Mucosa of descending colon (tissue), 3 donors: ENCODE measurements around the gene CEP192. TPM values are rescaled to one million over a fixed set of nuclear protein-coding genes. Genes with fewer than 3 reads are reported as not detected.

Experiments used
- ATAC-seq: fragments of 200-7000 bp; cut with Tn5 transposase; one replicate; pipeline ENCODE4 v1.9.1; 2020; ENCODE audit warnings: mild to moderate bottlenecking, moderate library complexity
- DNase-seq, 3 donors: peaks; one replicate each; pipeline ENCODE4 v3.0.0-alpha.2; 2020
- H3K36me3 ChIP-seq: fragments of 200-600 bp; one replicate; pipeline ENCODE4 v1.8.0; 2021; ENCODE audit warnings: low read depth, mild to moderate bottlenecking
- H3K4me1 ChIP-seq: fragments of 200-600 bp; one replicate; pipeline ENCODE4 v1.8.0; 2021; ENCODE audit warnings: low read depth, mild to moderate bottlenecking
- H3K4me3 ChIP-seq: fragments of 200-600 bp; one replicate; pipeline ENCODE4 v1.8.0; 2021; ENCODE audit warnings: mild to moderate bottlenecking
- H3K9me3 ChIP-seq: fragments of 200-600 bp; one replicate; pipeline ENCODE4 v1.8.0; 2021; ENCODE audit warnings: mild to moderate bottlenecking
- CTCF ChIP-seq: fragments of 200-600 bp; IDR thresholded peaks from one replicate; pipeline ENCODE4 v1.8.0; 2022; ENCODE audit warnings: antibody characterized with exemption, mild to moderate bottlenecking
- intact Hi-C, 2 donors: fragments of 100-400 bp; cut with DNase I in 1 of 2; cut with micrococcal nuclease in 1 of 2; formaldehyde crosslinking; loops; one replicate each; pipeline versions ENCODE4 v1.11.0 to v1.11.1; 2022; cut with DNase I, micrococcal nuclease
- total RNA-seq, 3 donors: library from RNA; stranded (reverse); fragmentation: NEBNext Ultra II Directional in 2 of 3; extraction: Animal tissue kit (Norgen Biotek cat#: 25700) in 2 of 3; gene quantifications; one replicate each; pipeline versions ENCODE4 v1.2.1 to v1.2.4, GENCODE V29; 2021 to 2023
- donor health status: DM: no; HTN: no; CAD: no; lungs with moderate emphysema.
- donor health status: DM: no; HTN: no; CAD: no.
- donor health status: DM: no; HTN: yes; CAD: no.

Gene CEP192
- total RNA-seq, 3 donors from 2014 or later = 22.6 to 33.6 (median 27.7) TPM

- intact Hi-C loops = no loop called here
- H3K36me3 ChIP-seq = peaks cover 4% of the 10 kb centered on the region
These were observed 14.1 kb downstream of the CEP192 start for GRCh38 chr18:13005289-13005688.

GRCh38 chr18:13006531-13007247 lies 15.5 kb downstream of the CEP192 start:
- Histone ChIP-seq H3K9me3 (no peaks in the 10 kb centered on the region), H3K4me3 (no peak overlapping the region), H3K4me1 (no peaks in the 10 kb centered on the region), H3K36me3 (no peaks in the 10 kb centered on the region)
- TF ChIP-seq CTCF = no peak
- ATAC-seq = no peak
- DNase-seq = no peak
- intact Hi-C loops = no loop called here

More at GRCh38 chr18:13005289-13005688, 14.1 kb downstream of the CEP192 start:
- Histone ChIP-seq H3K4me3 (no peak overlapping the region), H3K9me3 (no peaks in the 10 kb centered on the region), H3K4me1 (no peaks in the 10 kb centered on the region)
- TF ChIP-seq CTCF = no peak
- DNase-seq = no peak
- no peak for ATAC-seq

- DNase-seq (no peak), ATAC-seq (no peak)
- Histone ChIP-seq H3K36me3 (no peaks in the 10 kb centered on the region), H3K9me3 (no peaks in the 10 kb centered on the region), H3K4me1 (no peaks in the 10 kb centered on the region), H3K4me3 (no peak overlapping the region)
- no peak for TF ChIP-seq CTCF
- intact Hi-C loops = no loop called here
These were observed 16.0 kb downstream of the CEP192 start for GRCh38 chr18:13007248-13007560.

GRCh38 chr18:13011719-13012118 lies 20.6 kb downstream of the CEP192 start:
- DNase-seq (no peak), ATAC-seq (no peak)
- H3K4me3 ChIP-seq = no peak overlapping the region
- TF ChIP-seq CTCF = no peak
- H3K4me1 ChIP-seq = no peaks in the 10 kb centered on the region
- intact Hi-C loops = no loop called here
- H3K36me3 ChIP-seq = no peaks in the 10 kb centered on the region
- H3K9me3 ChIP-seq = no peaks in the 10 kb centered on the region

GRCh38 chr18:13014232-13014631 lies 23.1 kb downstream of the CEP192 start:
- intact Hi-C loops = no loop called here
- DNase-seq (no peak), ATAC-seq (no peak)
- Histone ChIP-seq H3K9me3 (no peaks in the 10 kb centered on the region), H3K4me3 (no peak overlapping the region), H3K36me3 (no peaks in the 10 kb centered on the region), H3K4me1 (no peaks in the 10 kb centered on the region)
- no peak for TF ChIP-seq CTCF

- ATAC-seq (no peak), DNase-seq (no peak)
- H3K4me3 ChIP-seq = no peak overlapping the region
- no peaks in the 10 kb centered on the region for H3K36me3 ChIP-seq
- no peaks in the 10 kb centered on the region for H3K9me3 ChIP-seq
- TF ChIP-seq CTCF = no peak
- intact Hi-C loops = no loop called here
- H3K4me1 ChIP-seq = no peaks in the 10 kb centered on the region
These were observed 23.7 kb downstream of the CEP192 start for GRCh38 chr18:13014818-13015217.
